Dermis blood vessel endothelial cell (primary cell): ENCODE results near the gene CD164. TPM values are rescaled to one million over a fixed set of nuclear protein-coding genes. Genes with fewer than 3 reads are reported as not detected.
A peak's percentile ranks its signal among the peaks of the same experiment; 100 is the strongest.
"Not testable (repeated sequence)": the region's sequence is repeated elsewhere in the genome, so short reads cannot be mapped to it uniquely, and the experiment has no call there.

Experiments
- DNase-seq: peaks from one replicate; pipeline ENCODE4 v3.0.0; 2010
- total RNA-seq: library from RNA; depleted of rRNA; stranded (reverse); fragments of >200 nt; gene quantifications from 2 replicates; pipeline ENCODE4 v1.2.3, GENCODE V29; 2014

CD164 gene
- total RNA-seq, 1 donor from 2014 or later = 115 TPM

DNA sequence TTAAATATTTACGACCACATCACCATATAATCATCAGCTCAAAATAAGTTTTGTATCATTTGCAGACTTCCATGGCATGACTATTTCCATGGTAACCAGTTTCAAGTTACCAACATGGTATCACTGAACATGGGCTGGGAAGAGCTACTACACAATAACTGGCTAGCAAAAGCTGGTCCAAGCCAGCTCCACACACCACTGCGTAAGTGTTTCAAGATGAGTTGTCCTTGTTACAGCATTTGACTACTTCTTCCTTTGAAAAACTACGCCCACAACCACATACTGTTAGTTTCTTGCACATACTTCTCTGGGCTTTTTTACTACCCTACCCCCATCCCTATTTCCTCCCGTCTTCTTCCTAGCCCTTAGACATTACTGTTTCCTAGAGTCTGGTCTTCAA is 8.5 kb downstream of the CD164 start:
- DNase-seq = no peak

DNA sequence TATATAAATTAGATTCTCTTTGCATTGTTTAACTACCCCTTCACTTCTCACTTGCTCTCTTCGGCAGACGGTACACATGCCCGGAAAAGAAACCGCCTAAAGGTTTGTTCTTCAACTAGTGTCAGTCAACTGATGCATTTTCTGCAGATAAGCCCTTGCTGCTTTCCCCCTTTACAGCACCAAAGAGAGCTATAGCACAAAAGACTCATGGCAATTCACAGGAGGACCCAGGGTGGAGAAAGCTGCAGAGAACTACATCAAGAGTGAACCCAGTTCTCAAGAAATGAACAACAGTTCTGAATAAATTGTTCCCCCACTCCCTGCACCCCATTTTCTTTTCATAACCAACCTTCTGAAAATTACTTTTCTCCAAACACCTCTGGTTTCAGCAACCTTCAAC is 8.9 kb downstream of the CD164 start:
- DNase-seq = no peak

DNA sequence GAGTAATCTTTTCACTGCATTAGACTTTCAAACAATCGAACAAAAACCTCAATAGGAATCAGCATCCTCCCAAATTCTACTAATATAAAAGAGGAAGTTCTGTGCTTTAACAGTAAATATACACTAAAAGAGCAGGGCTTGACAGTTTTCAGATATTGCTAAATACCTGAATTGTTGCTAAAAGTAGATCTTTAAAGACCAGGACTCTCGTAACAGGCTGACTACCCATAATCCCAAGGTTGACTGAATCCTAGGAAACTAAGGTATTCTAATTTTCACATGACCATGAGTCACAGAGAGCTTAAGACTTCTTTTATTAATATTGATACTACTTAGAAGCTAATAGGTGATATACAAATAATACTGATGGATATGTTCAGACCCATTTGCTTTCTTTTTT is 10.1 kb downstream of the CD164 start:
- no peak for DNase-seq

DNA sequence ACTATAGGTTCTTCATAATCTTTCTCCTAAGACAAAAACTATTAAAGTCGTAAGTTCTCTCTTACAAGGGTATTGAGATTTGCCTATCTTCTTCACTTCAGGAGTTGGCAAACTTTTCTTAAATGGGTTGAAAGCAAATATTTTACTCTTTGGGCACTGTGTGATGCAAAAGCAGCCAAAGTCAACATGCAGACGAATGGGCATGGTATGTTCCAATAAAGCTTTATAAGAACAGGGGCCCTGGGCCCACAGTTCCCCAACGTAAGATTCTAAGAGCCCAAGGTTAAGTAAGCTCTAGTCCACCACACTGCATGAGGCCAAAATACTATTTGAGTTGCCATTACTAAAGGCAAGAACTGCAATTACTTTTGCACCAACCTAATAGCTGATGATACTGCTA is 11.5 kb downstream of the CD164 start:
- no peak for DNase-seq

DNA sequence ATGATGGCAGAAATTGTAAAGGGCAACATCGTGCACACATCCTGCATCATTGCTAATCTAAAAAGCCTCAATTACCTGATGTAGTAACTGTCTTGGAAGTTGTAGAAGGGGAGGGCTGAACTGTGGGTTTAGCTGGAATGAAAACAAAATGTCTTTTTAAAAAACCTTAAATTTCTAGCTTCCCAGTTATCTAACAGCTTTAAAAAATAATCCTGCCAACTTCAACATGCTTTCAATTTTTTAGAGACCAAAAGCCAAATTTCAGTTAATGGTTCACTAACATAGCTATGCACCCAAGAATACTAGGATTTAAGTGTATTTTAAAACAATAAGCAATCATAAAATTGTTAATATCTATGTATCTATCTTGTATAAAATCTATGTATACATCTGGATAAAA is 11.9 kb downstream of the CD164 start:
- DNase-seq = no peak

DNA sequence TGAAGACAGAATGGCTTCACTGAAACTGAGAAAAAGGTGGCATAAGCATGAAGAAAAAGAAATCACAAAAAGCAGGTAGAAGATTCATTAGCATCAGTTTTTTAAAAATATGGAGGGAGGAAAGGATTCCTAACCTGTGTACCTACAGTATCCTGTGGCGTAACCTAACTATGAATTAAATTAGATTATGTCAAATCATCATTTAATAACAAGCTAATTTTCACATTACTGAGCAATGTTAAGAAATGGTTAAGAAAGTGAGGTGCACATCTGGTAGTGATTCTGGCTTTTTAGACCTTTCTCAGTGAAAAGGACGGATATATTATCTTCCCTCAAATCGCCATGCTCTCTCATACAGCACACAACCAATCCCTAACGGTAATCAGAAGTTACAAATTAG is 12.5 kb downstream of the CD164 start:
- DNase-seq = no peak

DNA sequence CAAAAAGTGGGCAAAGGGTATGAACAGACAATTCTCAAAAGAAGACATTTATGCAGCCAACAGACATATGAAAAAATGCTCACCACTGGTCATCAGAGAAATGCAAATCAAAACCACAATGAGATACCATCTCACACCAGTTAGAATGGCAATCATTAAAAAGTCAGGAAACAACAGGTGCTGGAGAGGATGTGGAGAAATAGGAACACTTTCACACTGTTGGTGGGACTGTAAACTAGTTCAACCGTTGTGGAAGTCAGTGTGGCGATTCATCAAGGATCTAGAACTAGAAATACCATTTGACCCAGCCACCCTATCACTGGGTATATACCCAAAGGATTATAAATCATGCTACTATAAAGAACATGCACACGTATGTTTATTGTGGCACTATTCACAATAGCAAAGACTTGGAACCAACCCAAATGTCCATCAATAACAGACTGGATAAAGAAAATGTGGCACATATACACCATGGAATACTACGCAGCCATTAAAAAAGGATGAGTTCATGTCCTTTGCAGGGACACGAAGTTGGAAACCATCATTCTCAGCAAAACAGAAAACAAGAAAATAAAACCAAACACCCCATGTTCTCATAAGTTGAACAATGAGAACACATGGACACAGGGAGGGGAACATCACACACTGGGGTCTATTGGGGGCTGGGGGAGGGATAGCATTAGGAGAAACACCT is 17.7 kb downstream of the CD164 start:
- DNase-seq = not testable (repeated sequence)

DNA sequence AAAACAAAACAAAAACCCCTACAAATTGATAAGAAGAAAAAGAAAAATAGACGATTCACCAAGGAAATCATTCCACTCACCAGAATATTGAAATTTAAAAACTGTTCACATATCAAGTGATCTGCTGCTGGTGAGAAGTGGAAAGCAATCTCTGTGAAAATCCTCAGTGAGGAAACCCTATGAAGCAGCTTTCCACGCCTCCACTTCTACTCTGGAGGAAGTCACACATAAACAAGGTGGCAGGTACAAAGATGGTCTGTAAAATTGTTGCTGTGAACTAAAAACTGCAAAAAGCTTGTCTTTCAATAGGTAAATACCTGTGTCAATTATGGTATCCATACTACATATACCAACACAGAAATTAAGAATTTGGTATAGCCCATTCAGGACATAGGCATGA is 18.5 kb downstream of the CD164 start:
- no peak for DNase-seq

DNA sequence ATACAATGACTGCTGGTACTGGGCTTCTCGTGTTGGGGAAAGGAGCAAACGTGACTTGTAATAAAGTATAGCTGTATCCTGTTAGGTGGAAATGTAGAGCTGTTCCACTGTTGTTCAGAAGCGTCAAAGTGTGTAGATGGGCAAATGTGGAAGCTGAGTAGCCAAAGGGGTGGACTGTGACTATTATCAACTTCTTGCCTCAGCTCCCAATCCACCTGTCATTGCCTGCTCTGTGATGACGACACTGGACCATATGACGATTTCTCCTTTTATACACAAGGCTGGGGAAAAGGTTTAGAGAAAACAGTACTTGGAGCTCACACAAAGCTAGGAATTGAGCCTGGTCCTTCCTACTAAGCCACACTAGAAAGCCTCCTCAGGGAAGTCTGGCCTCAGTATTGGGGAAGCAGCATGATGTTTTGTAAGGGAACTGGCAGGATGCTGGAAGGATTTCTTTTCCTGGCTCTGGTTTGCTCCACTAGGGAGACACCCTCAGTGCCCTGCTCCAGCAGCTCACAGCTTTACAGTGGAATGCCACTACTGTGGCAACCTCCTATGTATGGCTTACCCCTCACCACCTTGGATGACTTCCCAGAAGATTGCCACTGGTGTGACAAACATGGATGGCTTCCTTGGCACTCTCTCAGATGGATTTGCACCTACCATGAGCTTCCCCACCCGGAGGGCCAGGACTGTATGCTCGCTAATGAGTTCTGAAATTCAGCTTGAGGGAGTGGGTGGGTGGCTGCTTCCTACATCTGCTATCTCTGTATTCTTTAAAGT is 20.0 kb downstream of the CD164 start:
- no peak for DNase-seq

DNA sequence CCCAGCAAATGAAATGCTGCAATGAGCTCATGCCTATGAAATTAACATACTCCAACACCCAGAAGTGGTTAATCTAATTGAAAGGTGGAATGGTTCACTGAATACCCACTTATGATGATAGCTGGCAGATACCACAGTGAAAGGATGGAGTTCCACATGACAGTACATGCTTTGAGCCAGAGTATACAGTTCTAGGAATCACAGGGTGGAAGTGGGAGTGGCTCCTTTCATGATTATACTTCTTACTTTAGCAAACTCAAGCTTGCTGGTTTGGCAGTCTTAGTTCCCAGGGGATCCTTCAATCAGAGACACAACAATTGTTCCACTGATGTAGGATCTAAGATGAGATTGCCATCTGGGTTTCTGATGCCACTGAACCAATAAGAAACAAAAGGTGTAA is 21.5 kb downstream of the CD164 start:
- no peak for DNase-seq

DNA sequence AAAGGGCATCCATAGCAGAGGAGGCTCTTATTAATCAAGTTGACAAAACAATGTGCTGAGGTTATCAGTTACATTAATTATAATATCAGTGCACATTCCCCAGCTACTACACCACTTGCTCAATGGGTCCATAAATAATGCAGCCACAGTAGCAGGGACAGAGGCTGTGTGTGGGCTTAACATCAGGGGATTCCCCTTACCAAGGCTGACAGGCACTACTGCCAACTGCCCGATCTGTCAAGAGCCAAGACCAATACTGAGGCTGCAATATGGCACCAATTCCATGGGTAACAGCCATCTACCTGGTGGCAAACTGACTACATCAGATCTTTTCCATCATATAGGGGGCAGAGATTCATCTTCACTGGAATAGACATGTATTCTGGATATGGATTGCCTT is 22.0 kb downstream of the CD164 start:
- no peak for DNase-seq

DNA sequence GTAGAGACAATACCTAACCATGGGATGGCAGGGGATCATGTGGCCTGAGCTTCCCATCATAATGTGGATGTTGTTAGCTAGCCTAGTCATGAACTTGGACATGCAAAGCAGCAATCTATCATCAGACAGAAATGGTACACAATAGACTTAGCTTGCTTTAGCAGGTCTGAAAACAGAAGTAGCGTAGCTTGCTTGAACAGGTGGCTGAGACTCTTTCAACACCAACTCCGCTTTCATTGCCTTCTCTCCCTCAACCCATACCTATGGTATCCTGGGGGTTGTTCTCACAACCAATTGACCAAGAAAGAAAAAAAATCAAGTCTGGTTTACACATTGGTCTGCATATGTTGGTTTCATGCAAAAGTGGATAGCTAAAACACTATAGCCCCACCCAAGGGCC is 23.0 kb downstream of the CD164 start:
- DNase-seq = no peak

DNA sequence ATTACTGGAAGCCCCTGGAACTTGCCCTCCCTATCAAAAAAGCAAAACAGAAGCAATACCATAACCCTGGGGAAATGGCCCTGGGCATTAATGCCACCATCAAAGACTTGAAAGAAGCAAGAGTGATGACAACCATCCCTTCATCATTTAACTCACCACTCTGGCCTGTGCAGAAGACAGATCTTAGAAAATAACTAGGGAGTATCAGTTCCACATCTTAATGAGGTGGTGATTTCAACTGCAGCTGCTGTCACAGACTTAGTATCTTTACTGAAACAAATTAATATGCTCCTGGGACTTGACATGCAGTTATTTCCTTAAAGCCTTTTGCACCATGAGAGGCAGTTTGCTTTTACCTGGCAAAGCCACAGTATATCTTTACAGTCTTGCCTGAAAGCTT is 24.1 kb downstream of the CD164 start:
- no peak for DNase-seq

DNA sequence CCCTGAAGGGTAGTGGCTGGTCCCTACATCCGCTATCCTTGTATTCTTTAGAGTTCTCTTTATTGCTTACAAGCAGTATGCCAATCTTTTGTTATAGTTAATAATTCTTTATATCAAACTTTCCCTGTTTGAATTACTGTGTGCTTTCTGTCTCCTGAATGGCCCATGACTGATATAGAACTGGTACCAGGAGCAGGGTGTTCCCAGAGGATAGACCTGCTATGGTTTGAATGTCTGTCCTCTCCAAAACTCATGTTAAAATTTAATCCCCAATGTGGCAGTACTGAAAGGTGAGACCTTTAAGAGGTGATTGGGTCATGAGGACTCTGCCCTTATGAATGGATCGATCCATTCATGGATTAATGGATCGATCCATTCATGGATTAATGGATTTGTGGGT is 26.0 kb downstream of the CD164 start:
- no peak for DNase-seq

DNA sequence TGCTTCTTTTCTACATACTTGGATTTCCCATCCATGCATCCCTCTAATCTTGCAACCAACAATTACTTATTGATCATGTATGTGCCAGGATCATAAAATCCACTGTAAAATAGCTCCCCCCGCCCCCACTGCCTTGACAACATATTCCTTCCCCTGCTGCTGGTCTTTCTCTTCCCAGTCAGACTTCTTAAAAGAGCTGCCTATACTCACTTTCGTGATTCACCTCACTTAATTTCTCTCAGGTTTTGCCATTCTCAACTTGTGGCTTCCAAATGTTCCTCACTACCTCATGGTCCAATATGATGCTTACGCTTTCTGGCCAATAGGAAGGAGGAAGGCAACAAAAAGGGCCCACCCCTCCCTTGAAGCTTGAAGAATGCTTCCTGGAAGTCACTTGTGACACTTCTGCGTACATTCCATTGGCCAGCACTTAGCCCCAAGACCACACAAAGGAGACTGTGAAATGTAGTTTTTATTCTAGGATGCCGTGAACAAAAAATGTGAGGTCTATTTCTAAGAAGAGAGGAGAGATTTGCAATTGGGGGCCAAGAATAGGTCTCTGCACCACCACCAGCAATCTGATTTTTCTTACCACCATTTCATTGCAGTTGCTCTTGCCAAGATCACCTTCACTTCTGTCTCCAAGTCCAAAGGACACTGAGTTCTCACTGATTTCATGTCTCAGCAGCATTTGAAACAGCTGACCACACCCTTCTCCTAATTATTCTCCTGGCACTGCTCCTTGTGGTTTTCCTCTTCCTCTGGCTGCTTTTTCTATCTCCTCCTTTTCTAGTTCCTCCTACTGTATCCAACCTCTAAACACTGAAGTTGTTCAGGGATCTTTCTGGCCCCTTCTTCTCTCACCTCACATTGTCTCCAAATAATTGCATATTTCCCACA is 30.8 kb downstream of the CD164 start:
- no peak for DNase-seq

DNA sequence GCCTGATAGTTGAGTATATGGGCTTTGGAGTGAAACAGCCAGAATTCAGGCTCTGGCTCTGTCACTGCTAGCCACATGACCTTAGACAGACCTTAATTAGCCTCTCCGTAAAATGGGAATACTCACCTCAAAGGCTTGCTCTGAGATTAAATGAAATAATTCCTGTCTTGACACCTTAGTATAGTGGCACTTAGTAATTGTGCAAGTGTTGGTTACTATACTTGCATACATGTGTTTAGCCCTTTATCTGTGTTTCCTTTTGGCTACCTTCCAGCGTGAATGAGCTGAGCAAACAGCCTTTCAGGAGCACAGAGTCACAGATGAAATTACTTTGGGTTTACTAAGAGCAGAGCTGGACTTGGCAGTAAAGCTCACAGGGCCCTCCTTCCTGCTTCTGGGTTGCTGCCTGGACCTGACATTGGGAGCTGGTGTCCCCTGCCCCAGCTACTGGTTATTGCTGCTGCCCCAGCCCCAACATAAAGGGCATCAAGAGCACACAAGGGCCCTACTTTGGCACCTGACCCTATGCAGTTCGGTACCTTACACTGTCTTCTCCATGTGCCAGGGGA is 32.8 kb downstream of the CD164 start:
- peak; percentile 59 for DNase-seq

DNA sequence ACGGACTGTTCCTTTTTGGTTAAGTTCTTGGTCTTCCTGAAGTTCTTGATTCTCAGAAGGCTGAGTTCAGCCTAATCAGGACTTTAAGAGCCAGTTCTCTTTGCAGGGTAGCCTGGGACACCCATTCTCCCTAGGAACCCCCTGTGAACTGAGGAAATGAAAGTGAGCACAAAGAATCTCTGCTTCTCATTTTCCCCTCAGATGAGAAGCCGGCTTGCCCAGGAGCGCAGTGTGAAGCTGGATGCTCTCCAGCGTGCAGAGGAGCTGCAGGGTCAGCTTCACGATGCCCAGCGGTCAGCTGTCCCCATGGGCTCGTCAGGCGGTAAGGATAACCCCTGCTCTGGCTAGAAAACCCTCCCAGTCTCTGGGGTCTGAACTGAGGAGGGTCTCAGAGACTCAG is 34.0 kb downstream of the CD164 start:
- no peak for DNase-seq

DNA sequence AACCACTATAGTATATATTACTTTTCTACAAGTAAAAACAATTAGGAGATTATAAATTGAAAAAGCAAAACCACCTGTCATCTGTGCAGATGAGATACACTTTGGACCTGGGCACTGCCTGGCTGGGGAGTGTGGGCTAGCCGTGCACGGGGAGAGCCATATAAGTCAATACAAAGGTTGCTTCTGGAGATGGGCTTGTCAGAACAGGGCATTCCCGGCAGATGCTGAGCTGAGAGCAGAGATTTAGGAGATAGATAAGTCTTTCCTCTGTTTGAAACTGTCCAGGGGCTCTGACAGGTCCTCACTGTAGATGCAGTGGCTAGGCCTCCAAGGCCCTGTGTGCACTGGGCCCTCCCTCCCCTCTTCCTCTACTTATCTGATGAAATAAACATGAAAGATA is 34.5 kb downstream of the CD164 start:
- DNase-seq = no peak

DNA sequence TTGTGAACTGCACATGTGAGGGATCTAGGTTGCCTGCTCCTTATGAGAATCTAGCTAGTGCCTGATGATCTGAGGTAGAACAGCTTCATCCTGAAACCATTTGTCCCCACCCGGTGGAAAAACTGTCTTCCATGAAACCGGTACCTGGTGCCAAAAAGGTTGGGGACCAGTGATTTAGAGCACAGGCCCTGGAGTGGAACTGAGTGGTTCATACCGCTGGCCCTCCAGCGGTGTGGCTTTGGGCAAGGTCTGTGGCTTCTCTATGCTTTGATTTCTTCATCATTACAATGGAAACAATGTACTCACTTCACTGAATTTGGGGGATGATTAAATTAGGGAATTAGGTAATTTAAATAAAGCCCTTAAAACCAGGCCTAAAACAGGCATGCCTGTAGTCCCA is 36.3 kb downstream of the CD164 start:
- DNase-seq = no peak

DNA sequence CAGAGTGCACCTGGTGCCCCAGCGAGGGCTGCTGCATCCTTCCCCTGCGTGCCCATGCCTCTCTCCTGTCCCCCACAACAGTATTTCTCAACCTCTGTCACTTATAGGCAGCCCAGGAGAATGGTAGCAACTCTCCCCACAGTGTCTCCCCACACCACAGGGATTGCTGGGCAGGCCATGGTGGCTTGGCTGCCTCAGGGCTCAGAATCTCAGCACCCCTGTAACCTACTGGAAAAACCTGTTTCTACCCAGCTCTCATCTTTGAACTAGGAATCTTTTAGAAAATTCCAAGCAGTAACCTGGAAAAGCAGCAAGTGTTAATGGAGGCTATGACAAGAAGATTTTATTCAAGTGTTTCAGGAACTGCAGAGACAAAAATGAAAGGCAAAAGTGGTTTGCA is 38.0 kb downstream of the CD164 start:
- no peak for DNase-seq

DNA sequence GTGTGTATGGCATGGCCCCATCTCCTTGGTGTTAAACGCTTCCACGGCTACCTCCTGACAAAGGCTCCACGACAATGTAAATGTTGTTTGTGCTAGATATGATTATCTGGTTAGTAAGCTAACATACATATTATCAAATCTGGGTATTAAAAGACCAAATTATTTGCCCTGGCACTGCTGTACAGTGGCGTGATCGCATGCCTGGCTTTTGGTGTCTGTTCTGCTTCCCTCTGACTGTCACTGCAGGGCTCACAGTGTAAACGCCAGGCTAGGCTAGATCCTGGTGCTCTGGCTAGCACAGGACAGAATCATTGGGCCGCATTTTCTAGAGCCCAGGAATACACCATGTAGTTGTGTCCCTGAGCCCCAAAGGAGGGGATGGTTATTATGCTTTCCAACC is 38.7 kb downstream of the CD164 start:
- no peak for DNase-seq

DNA sequence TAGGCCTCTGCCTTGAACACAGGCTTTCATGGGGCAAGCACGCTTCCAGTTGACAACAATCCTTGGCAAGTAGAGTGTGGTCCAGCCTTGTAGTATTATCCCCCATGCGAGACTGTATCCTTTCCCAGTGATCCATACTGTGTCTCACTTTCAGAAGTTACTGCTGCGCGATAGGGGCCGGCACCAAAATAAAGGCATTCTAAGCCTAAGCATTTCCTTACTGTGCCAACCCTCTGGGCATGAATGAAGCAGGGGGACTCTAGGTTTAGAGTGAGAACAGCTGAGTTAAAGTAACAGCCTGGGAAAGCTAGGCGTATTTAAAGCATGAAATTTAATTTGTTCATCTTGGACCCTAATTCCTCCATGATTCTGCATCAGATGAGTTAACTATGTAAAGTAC is 39.4 kb downstream of the CD164 start:
- DNase-seq = no peak

DNA sequence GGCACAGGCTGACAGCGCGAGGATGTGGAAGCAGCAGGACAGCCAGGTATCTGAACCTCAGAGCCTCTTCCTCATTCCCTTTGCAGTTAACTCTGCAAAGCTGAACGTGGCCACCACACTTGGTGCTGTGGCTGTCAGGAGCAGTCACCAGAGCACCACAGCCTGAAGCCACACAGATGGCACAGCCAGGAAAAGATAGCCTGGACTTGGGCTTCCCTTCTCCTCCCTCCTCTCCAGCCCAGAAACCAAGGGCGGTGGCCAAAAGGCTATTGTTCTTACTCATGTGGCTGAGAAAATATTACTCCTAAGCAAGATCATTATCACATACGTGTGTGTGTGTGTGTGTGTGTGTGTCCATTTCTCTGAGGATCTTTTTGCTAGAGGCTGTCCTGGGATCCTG is 39.8 kb downstream of the CD164 start:
- DNase-seq = no peak
